GM18868 (cell line): ENCODE measurements around the gene NOXRED1.
A peak's percentile ranks its signal among the peaks of the same experiment; 100 is the strongest.

Experiments
- ATAC-seq: cut with Tn5 transposase; IDR thresholded peaks from one replicate; pipeline ENCODE4 v1.9.1; 2021; ENCODE audit warnings: mild to moderate bottlenecking, moderate library complexity; ENCODE audit not compliant: unreplicated experiment

The NOXRED1 gene

GRCh38 chr14:77409131-77409533, 14.2 kb downstream of the NOXRED1 start:
- ATAC-seq: no peak

DNA sequence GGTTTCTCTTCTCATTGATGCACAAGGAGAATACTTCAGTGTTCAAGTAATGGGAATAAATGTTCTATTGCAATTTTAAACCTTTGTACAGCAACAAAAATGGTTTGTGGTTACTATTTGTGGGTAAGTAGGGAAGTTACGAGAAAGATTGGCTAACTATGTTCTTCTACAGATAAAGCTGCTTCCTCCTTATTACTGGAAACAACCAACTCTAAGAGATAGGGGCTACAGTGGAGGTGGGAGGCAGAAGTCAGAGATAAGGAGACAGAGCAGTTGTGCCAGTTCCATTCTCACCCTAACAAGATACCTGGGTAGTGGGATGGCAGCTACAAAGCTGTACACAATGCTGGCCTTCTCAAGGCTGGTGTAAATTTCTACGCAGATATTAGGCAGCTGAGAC, 16.2 kb downstream of the NOXRED1 start:
- ATAC-seq: no peak

- no peak for ATAC-seq
Observed at GRCh38 chr14:77406718-77407117, 16.6 kb downstream of the NOXRED1 start.

GRCh38 chr14:77406086-77406485, 17.2 kb downstream of the NOXRED1 start:
- no peak for ATAC-seq

GRCh38 chr14:77403768-77404167, 19.6 kb downstream of the NOXRED1 start:
- ATAC-seq: no peak

DNA sequence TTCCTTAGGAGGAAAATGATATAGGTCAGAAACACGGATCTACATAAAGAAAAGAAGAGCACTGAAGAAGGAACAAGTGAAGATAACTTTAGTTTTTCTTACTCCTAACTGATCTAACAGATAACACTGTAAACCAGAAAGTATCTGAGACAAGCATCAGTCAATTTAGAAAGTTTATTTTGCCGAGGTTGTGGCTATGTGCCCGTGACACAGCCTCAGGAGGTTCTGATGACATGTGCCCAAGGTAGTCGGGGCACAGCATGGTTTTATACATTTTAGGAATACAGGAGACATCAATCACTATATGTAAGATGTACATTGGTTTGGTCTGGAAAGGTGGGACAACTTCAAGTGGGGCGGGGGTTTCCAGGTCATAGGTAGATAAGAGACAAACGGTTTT, 23.1 kb downstream of the NOXRED1 start:
- no peak for ATAC-seq

- no peak for ATAC-seq
Observed at GRCh38 chr14:77390188-77390587, 33.1 kb downstream of the NOXRED1 start.

DNA sequence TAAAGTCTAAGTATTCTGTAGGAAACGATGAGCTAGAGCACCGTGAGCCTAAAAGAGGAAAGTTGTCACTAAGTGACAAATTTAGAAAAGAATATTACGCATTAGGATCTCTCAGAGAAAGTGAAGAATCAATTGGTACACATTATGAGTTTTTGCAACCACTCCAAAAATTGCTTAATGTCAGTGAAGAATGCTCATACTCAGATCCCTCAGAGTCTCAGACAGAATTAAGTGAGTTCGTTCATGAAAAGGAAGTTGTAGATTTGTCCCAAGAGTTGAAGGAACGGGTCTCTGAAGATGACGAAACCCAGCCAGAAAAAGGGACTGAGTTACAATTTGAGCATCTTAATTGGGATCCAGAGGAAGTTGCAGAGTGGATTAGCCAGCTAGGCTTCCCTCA, 44.6 kb downstream of the NOXRED1 start:
- no peak for ATAC-seq

- no peak for ATAC-seq
Observed at GRCh38 chr14:77377502-77377844, 45.9 kb downstream of the NOXRED1 start.

GRCh38 chr14:77376771-77377501, 46.4 kb downstream of the NOXRED1 start, which contains the start of the genes SAMD15 and TMED8:
SAMD15 (plus strand) TSS chr14:77377379; CDS start chr14:77377419, 40 bp downstream.
TMED8 (minus strand) TSS chr14:77377094; CDS start chr14:77377053, 41 bp downstream.
- ATAC-seq: peak; percentile 85

- peak; percentile 10 for ATAC-seq
Observed at GRCh38 chr14:77375973-77376770, 47.2 kb downstream of the NOXRED1 start.

GRCh38 chr14:77375164-77375950, 48.0 kb downstream of the NOXRED1 start:
- no peak for ATAC-seq

GRCh38 chr14:77372304-77372841, 51.0 kb downstream of the NOXRED1 start:
- ATAC-seq: peak; percentile 38

DNA sequence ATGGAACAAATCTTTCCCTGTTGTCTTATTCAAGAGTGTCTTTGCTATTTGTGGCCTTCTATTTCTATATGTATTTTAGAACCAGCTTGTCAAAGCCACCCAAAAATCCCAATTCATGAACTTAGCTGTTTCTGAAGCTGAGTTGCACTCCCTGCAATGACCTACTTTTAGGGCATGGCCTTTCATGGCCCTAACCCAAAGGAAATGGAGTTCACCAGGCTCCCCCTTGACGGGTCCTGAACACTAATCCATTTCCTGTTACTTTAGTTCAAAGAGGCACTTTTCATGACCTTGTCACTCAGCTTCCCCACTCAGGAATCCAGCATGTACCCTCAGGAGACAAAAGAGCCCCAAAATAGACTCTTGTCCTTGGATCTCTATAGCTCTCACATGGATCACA, 54.0 kb downstream of the NOXRED1 start:
- ATAC-seq: no peak

DNA sequence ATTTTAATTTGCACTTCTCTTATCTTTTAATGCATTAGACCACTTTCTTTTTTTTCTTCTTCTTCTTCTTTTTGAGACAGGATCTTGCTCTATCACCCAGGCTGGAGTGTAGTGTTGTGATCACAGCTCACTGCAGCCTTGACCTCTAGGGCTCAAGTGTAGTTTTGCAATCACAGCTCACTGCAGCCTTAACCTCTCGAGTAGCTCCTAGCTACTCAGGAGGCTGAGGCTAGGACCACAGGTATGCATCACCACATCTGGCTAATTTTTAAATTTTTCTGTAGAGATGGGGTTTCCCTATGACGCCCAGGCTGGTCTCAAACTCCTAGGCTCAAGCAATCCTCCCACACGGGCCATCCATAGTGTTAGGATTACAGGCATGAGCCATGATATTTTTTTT, 59.2 kb downstream of the NOXRED1 start:
- peak; percentile 51 for ATAC-seq

GRCh38 chr14:77359626-77360025, 63.7 kb downstream of the NOXRED1 start:
- no peak for ATAC-seq

GRCh38 chr14:77356899-77357298, 66.4 kb downstream of the NOXRED1 start:
- no peak for ATAC-seq

- ATAC-seq: no peak
Observed at GRCh38 chr14:77355811-77356210, 67.5 kb downstream of the NOXRED1 start.

DNA sequence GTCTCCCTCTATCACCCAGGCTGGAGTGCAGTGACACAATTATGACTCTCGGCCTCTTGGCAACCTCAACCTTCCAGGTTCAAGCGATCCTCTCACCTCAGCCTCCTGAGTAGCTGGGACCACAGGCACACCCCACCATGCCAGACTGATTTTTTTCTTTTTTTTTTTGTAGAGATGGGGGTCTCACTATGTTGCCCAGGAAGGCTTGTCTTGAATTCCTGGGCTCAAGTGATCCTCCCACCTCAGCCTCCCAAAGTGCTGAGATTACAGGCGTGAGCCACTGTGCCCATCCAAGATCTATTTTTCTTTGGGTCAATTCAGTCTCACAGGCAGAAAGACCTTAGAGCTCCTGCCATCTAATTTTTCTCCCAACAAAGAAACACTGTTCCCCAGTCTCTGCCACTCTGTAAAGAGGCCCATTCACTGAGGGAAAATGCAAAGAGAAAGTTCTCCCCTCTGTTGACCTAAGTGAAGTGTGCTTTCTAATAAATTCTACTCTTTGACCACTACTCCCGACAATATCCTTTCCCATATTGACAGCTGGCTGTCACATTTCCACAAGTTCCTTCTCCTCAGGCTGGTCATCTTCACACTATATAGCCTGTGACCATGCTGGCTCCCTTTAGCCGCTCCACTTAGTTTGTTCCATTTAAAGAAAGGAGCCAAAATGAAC, 69.7 kb downstream of the NOXRED1 start:
- ATAC-seq: no peak

- peak; percentile 57 for ATAC-seq
Observed at GRCh38 chr14:77347751-77348150, 75.6 kb downstream of the NOXRED1 start.

- ATAC-seq: no peak
Observed at GRCh38 chr14:77346495-77346894, 76.8 kb downstream of the NOXRED1 start.
